Myocyte (in vitro differentiated cells): ENCODE data around the gene CALHM5. TPM values are rescaled to one million over a fixed set of nuclear protein-coding genes. Genes with fewer than 3 reads are reported as not detected.

Source experiments
- DNase-seq: peaks from one replicate; pipeline ENCODE4 v3.0.0-alpha.2; 2012; ENCODE audit warnings: low read depth
- total RNA-seq: library from RNA; depleted of rRNA; stranded (reverse); fragments of >200 nt; gene quantifications from 2 replicates; pipeline ENCODE4 v1.2.3, GENCODE V29; 2014

Gene CALHM5
- total RNA-seq, 1 donor from 2014 or later = 5.0 TPM

DNA sequence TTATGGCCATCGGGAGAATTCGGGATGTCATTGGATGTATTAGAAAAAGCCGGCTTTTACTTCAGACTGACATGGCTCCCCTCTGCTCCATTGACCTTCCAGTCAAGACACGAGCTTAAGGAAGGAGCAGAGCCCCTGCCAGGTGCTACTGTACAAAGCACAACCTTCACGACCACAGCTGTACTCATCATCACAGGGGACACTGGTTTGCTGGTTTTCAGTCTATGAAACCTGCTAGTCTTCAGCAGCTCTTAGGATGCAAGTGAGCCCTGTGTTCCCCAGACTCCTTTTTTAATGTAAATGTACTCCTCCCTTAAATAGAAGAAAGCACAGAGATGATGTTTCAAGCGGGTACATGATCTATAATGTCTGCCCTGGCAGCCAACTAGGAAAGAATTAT lies 35.9 kb downstream of the CALHM5 start:
- DNase-seq = no peak

DNA sequence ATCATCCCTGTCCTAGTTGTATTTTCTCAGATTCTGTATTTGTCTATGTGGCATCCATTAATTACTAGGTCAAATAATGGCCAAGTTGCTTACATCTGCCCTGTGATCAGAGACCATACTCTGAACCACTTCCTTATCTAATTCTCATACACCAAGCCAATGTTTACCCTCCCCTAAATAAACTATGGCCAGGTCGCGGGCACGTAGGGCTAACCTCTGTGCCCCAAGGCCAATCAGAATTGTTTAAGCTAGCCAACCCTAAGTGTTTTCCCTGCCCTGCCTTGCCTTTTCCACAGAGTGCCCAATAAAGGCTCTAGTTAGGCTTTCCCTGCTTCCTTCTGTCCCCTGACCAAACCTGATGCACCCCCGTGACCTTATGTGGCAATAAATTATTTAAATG lies 39.4 kb downstream of the CALHM5 start:
- no peak for DNase-seq

DNA sequence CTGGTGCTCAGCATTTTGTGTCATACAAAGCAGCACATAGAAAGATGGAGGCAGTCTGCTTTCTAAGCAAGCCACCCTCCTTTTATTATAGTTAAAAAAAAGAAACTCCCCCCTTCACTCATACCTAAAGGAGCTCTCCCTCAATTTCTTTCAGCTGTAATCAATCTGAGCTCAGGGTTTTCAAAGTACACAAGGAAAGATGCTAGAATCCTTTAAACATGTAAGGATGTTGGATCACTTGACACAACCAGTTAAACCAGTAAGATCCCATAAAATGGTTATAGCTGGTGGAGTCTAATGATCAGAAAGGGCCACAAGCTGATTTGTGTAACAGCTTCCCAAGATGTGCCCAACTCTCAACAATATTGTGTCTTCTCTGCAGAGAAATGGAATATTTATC lies 42.0 kb downstream of the CALHM5 start, which contains the start of gene CALHM4:
Gene CALHM4, plus strand, starts transcription at position 301 of the 400 bp plus-strand sequence. Its CDS starts 43 bp downstream, at position 344.
- DNase-seq = no peak

DNA sequence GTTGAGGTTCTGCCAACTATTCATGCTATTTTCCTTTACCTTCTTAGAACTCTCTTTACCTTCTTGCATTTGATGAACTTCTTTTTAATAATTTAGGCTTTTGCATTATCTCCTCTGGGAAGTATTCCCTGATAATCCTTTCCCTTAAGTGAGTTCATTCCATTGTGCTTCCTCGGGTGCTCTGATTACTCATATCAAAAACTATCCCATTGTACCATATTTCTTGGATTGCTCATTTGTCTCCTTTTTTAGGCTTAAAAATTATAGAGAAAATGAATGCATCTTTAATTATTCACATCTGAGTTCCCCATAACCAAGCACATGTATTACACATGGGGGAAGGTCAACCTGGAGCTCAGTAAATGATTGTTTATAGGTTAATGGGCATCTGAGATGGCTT lies 44.6 kb downstream of the CALHM5 start:
- DNase-seq = peak; percentile 15

DNA sequence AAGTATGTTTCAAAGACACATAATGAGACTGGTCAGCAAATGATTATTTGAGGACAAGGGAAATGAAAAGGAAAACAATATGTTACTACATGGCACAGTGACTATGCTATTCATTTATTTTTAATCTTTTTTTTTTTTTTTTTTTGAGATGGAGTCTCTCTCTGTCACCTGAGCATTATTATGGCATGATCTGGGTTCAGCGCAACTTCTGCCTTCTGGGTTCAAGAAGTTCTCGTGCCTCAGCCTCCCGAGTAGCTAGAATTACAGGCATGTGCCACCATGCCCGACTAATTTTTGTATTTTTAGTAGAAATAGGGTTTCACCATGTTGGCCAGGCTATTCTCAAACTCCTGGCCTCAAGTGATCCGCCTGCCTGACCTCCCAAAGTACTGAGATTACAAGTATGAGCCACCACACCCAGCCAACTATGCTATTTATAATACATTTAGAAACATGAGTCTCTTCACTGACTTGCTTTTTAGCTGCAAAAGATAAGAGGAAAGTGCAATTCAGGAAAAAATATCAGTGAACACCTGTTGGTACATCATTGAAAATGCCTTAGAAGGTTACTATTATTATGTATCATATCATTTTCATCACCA lies 45.5 kb downstream of the CALHM5 start:
- DNase-seq = peak; percentile 10

DNA sequence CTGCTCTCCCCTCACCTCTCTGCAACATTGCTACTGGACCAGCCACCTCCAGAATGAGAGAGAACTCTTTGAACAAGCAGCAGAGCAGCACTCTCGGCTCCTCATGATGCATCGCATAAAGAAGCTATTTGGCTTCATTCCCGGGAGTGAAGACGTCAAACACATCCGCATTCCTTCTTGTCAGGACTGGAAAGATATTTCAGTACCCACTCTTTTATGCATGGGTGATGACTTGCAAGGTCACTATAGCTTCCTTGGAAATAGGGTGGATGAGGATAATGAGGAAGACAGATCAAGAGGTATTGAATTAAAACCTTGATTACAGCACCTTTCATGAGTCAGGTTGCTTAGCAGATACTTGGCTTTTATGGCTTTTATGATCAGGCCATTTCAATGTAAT lies 46.5 kb downstream of the CALHM5 start:
- peak; percentile 80 for DNase-seq

DNA sequence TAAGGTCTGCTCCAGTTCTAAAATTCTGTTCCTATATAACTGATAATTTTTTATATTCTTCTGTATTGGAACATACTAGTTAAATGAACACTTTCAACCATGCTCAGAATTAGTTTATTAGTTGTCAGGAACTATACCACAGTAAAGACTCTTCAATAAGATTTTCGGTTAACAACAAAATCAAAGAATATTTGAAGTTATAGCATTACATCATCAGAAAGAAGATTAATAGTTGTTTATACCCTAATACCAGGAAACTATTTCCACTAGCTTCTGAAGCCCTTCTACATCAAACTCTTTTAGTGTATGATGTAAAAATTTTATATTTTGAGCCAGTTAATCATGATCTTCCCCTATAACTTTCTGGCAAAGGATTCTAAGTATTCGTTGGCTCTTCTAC lies 48.7 kb downstream of the CALHM5 start:
- DNase-seq = no peak

DNA sequence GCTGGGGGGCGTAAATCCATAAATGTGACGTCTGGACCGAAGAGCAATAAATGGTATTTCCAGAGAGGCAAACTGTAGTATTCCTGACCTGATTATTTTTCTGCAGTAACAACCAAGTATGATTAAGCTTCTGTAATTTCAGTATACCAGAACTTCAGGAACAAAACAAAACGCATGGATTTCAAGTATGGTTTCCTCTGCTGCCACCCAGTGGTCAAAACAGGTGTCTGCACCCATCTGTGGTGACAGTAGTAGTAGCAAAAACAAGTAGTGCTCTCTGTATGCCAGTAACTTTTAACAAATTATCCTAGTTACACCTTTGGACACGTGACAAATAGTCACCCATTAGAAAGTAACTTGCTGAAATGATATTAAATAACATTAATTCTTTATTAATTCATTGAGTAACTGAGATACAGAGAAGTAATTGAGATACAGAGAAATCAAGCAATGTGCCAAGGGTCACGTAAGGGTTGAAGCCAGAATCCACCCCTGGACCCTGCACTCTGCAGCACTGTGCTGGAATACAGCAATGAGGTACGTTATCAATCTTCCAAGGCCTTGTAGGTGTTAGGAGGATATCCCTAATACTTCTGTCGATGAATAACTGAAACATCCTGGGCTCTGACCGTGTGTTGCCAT lies 50.1 kb downstream of the CALHM5 start:
- peak; percentile 78 for DNase-seq

DNA sequence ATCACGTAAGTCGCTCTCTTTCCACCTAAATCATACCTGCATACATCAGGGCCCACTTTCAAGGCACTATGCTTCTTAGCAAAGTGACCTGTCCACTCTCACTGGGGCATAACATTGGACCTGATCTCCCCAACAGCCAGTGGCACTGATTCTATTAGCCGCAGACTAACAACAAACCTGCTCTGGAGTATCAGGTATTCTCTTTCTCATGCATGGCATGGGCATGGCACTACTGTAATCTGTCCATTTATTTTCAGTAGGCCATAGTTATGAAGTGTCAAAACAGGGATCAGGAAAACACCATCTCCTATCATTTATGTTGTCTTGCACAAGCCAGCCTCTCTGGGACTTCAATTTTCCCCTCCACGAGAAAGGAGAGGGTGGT lies 50.6 kb downstream of the CALHM5 start:
- no peak for DNase-seq

DNA sequence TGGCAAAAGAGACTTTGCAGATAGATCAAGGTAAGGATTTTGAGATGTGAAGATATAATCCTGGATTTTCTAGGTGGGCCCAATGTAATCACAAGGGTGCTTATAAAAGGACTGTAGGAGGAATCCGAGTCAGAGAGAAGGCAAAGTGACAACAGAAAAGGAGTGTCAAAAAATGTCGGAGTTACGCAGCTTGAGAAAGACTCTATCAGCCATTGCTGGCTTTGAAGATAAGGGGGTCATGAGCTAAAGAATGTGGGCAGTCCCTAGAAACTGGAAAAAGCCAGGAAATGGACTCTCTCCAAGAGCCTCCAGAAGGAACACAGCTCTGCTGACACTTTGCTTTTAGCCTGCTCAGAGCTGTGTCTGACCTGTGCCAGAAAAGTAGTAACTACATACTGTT lies 51.2 kb downstream of the CALHM5 start:
- DNase-seq = no peak

DNA sequence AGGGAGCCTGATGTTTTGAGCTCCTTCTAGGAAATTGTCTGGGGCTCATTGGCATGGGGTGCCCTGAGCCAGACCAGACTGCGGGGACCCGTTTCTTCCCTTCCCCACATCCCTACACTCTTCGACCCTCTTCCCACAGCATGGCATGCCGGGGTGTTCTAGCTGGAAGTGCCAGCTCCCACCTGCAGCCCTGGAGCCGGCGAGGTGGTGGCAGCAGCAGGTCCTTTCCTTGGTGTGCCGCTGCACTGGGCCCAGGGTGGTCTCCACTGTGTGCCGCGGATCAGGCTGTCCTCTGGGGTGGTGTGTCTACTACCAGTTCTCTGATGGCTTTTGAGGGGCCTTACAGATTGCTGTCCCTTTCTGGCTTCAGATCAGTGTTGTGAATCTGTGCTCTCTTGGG lies 52.4 kb downstream of the CALHM5 start:
- DNase-seq = no peak

DNA sequence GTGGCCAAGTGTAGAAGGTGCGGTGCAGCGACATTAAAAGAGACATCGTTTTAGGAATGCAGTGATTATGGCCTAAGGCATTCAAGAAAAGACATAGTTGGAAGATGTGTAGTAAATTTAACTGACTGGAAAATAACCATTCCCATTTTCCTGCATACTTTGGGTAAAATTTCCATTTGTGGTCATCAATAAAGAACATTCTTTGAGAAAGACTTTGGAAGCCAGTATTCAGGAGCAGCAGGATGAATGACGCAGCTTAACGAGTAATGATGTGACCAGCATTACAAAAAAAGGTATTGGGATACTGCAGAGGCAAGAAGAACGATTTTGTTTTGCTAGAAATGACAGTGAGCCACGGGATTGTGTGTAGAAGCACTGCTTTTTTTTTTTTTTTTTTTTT lies 52.9 kb downstream of the CALHM5 start:
- no peak for DNase-seq

DNA sequence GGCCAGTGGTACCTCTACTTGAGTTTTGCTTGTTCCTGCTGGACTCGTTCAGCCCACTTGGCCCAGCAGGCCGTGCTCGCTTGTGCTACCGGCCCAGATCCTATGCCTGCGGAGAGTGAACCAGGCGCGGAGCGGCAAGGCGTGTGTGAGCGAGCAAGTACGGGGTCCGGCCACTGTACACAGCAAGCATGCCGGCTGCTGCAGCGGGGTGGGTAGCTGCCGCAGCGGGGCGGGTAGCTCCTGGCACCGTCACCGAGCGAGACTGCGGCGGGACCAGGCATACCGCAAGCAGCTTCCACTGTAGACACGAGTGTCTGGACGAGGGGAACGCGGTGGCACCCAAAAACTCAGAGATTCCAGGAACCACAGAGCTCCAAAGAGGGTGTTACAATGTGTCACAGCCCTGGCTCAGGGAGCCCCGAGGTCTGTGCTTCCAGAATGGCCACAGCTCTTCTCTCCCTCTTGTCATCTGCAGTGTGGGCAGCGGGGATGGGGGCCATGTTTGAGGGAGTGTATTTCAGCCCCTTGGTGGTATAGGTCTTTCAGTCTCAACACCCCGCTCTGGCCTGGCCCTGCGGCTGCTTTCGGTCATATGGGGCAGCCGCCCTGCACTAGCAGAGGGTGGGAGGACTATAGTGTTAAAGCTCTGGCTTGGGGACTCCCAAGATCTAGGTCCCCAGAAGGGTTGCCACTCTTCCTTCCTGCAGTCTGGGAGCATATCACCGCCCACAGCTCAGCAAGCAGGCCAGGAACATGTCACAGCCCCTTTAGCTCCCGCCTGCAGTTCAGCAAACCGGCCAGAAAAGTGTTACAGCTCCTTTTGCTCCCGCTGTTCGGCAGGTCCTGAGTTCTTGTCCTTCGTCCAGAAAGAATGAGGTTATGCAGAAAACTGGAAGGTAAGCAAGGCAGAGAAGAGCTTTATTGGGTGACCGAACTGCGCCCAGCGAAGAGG lies 53.8 kb downstream of the CALHM5 start:
- DNase-seq = peak; percentile 46

DNA sequence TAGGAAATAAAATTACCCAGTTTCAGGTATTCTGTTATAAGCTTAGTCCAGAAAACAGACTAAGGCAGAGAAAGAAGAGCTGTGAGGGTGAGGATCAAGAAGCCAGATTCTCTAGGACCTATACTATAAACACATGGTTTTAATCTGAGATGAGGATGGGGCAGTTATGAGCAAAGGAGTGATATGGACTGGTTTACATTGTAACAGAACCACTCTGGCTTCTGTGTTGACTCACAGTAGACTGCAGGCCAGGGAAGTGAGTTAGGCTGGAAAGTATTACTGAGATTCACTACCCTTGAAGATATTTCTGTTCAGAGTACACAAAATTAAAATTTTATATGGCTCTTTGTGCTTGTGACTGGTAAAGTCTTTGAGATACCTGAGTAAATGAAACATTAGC lies 56.7 kb downstream of the CALHM5 start:
- DNase-seq = no peak

DNA sequence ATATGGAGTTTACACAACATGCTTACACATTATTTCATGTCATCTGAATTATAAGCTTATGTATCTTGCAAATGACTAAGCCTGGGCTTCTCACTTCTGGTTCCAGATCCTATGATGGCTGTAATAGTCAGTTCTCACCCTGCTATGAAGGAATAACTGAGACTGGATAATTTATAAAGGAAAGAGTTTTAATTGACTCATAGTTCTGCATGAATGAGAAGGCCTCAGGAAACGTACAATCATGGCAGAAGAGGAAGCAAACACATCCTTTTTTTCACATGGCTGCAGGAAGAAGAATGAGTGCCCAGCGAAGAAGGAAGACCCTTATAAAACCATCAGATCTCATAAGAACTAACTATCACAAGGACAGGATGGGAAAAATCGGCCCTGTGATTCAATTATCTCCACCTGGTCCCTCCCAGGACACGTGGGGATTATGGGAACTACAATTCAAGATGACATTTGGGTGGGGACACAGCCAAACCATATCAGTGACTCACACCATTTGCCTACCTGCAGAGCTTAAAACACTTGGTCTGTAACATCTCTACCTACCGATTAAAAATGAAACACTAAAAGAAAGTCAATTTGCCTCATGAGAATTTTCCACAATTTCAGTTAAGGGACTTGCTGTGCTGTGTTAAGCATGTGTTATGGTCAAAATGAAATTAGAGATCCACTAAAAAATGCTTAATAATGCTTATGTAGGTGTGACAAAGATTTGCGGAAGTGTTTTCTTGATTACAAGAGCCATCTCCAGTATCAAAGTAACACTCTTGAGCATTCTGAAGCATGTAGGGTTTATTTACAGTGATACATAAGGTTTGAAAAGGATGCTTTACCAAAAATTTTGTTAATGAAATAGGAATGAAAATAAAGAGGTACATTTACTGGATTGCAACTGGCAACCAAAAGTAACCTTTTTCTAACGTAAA lies 57.6 kb downstream of the CALHM5 start:
- DNase-seq = no peak

DNA sequence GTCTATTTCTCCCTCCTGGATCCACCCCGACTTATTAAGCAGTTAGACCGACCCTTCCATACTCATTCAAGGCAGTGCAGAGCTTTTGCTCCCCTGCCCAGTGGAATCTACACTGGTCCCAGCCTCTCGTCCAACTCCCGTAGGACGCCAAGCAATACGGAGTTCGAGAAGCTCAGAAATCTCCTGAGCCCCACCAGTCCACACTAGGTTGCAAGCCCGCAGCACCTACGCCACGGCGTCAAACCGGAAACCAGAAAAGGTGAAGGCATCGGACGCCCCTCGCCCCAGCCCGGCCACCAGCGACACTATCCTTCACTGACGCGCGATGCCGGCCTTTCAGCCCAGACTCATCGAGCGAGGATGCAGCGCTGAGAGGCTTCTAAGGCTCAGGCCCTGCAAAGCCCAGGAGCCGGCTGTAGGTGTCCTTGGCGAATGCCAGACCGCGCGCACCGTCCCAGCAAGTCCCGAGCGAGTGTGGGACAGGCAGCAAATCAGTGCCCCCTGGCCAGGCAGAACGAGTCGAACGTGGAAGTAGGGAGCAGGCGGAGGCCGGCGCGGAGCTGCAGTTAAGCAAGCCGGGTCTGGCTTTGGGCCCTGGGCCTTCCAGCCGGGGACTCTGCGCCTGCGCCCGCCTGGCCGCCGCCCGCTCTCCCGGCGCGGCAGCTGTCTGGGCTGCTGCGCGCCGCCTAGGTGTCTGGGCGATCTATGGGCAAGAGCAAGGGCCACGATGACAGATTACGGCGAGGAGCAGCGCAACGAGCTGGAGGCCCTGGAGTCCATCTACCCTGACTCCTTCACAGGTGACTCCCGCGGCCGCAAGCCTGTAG lies 59.6 kb downstream of the CALHM5 start, which contains the start of gene RWDD1:
Gene RWDD1, plus strand, starts transcription at position 649 of the 827 bp plus-strand sequence. Its CDS starts 79 bp downstream, at position 728.
- DNase-seq = peak; percentile 99

DNA sequence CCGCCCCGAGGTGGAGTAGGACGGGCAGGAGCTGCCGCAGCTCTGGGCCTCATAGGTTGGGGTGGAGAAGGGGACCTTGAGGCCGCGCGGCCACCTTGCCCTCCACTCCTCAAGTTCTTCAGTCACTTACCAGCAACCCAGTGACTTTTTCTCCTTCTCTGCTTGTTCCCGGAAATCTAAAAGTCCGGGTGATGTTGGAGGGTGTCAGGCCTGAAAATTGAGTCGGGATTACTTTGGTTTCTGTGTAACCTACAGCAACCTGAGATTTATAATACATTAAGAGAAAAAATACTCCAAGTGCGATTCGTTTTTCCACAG lies 60.2 kb downstream of the CALHM5 start:
- no peak for DNase-seq

DNA sequence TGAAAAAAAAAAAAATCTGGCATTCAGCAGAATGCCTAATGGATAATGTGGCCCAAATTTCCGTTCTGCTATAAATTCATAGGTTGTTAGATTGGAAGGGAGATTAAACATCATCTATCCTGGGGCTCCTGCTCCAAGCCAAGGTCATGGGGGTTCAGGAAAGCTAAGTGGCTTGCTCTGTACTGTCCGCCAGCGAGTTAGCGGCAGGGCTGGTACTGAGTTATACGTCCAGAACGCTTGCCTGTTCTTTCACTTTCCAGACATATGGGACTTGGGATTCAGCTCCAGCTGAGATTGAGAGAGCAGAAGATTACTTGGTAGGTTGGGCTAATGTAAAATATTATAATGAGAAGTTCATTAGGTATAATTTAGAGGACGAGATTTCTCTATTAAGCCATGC lies 60.7 kb downstream of the CALHM5 start:
- peak; percentile 30 for DNase-seq
